Globus pallidus (tissue), 1 donor: ENCODE data around the gene CARD8.

ENCODE experiments used
- DNase-seq: peaks from one replicate; pipeline ENCODE4 v3.0.0-alpha.2; 2015; ENCODE audit warnings: low spot score

CARD8 gene

GRCh38 chr19:48206397-48207093 is 49.2 kb downstream of the CARD8 start:
- no peak for DNase-seq

DNA sequence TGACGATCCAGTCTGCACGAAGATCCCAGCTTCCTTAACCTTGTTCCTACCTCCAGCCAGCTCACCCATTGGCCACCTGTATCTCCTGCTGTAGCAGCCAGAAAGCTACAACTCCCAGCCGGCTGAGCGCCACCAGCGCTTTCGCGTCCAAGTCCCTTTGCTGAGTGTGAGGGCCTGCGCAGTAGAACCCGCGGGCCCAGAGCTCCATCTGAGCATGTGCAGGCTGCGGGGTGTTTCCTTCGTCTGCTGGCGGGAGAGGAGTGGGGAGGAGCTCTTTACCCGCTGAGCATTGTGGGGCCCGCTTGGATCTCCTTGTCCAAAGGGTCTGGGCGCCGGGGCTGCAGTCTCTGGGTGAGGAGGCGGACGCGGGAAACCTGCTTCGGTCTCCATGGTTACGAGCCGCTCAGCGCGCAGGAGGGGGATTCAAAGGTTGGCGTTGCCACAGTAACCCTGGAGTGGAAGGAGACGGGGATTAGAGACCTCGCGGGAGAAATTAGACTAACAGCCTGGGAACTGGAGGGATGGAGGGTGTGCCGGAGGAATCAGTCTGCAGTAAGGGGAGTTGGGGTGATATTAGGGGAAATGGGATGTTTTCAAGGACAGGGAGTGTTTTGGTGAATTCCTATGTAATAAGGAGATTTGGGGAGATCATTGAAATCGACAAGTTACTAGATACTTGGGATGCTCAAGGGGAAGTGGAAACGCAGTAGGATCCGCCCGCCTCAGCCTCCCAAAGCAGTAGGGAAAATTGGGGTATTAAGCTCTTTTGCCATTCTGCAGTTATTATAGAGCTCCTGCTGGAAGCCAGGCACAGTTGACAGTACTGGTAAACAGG is 51.7 kb downstream of the CARD8 start:
- peak; percentile 97 for DNase-seq

GRCh38 chr19:48203222-48203793 is 52.4 kb downstream of the CARD8 start:
- no peak for DNase-seq

DNA sequence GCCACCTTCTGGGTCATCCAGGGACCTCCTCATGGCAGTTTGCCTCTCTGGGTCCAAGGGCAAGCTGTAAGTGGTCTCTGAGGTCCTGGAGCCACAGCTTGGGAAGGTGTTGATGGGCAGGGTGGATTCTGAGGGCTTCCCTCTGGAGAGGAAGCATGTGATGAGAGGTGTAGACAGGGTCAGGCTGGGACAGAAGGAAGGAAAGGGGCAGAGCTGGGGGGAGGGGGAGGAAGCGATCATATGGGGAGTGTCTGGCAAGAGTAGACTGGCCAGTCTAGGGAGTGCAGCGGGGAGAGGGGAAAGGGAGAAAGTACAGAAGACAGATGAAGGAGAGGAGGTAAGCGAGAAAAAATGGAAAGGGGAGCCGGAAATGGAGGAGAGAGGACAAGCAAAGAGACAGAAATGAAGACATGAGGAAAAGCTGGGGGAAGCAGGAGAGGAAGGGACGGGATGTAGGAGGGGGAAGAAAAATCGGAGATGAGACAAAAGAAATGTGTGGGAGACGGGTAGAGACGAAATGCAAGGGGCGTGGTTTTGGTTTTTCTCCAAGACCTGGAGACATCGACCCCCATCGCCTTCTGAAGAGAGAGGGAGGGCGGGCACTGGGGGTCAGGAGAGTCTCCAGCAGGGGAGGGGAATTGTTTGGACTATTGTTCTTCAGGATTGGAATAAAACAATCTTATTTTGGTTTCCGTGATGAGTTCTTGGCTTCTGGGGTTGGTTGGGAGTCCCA is 58.6 kb downstream of the CARD8 start:
- no peak for DNase-seq

DNA sequence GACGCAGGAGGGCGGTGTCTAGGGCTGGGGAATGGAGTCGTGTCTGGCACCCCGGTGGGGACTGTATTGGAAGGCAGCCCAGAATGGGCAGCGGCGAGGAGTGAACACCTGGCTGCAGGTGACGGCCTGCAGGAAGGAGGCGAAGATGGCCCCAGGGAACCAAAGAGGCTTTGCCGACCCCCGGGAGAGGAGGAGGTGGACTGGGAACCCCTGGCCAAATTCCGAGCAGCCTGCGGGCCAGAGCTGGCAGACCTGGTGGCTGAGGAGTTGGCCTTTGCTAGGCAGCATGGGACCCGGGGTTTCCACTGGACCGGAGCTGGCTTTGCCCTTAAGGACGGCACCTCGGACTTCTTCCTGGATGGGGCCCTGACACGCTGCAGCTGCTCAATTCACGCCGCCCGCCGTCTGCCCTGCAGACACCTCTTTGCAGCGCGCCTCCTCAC is 59.4 kb downstream of the CARD8 start:
- DNase-seq, result no peak

DNA sequence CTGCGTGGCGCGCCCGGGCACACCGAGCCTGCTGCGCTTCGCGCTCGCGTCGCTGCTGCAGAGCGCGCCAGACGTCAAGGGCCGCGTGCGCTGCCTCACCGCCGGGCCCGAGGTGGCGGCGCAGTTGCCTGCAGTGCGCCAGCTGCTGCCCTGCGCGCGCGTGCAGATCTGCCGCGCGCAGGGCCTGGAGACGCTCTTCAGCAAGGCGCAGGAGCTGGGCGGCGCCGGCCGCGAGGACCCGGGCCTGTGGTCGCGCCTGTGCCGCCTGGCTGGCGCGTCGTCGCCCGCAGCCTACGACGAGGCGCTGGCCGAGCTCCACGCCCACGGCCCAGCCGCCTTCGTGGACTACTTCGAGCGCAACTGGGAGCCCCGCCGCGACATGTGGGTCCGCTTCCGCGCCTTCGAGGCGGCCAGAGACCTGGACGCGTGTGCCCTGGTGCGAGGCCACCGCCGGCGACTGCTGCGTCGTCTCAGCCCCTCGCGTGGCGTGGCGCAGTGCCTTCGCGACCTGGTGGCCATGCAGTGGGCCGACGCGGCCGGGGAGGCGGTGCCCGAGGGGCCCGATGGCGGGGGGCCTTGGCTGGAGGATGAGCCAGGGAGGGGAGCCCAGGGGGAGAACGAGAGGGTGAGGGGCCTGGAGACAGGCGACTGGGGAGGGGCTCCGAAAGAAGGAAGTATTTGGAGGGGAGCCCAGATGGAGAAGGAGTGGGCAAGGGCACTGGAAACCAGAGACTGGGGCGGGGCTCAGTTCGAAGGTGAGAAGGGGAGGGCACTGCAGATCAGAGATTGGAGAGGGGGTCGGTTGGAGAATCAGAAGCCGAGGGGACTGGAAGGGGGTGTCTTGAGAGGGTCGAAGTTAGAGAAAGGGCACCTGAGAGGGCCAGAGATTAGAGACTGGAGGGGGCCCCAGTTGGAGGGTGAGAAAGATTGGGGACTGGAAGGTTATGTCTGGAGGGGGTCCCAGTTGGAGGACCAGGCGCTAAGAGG is 60.6 kb downstream of the CARD8 start:
- DNase-seq, result no peak

DNA sequence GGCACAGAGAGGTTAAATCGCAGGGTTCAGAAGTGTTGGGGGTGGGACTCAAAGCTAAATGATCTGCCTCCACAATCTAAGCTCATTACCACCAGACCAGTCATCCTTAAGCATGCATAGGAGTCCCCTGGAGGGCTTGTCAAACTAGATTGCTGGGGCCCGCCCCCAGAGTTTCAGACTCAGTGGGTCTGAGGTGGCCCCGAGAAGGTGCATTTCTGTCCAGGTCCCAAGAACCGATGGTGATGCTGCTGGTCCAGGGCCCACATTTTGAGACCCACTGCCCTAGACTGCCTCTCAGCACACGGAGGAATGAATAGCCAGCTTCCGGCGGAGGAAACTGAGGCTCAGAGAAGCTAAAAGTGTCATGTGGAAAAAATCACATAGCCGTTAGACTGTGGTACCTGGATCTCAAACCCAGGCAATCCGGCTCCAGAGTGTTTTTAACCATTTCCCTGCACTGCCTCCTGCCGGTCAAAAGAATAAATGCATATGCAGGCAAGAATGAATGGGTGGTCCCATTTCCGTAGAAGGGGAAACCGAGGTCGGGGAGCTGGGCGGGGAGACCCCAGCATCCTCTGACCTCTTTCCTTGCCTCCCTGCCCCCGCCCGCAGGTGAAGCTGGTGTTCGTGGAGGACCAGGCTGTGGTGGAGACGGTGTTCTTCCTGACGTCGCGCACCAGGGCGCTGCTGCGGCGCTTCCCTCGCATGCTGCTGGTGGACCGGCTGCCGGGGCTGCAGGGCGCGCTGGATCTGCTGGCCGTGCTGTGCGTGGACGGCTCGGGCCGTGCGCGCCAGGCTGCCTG is 61.5 kb downstream of the CARD8 start:
- DNase-seq, result no peak

- DNase-seq, result peak; percentile 40
These were observed 63.0 kb downstream of the CARD8 start for GRCh38 chr19:48192750-48193149.

DNA sequence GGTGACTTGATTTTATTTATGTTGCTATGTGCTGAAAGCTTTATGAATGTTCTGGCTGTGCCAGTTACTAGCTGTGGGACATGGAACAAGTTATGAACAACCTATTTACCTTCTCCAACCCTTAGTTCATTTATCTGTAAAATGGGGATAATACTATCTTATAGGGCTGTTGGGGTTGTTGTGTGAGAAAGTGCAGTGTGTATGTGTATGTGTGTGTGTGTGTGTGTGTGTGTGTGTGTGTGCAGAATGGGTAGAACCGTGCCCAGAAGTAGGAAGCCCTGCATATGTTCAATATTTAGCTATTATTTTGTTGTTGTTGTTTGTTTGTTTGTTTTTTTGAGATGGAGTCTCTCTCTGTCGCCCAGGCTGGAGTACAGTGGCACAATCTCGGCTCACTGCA is 64.8 kb downstream of the CARD8 start:
- no peak for DNase-seq

GRCh38 chr19:48190288-48190884 is 65.3 kb downstream of the CARD8 start:
- peak; percentile 61 for DNase-seq

DNA sequence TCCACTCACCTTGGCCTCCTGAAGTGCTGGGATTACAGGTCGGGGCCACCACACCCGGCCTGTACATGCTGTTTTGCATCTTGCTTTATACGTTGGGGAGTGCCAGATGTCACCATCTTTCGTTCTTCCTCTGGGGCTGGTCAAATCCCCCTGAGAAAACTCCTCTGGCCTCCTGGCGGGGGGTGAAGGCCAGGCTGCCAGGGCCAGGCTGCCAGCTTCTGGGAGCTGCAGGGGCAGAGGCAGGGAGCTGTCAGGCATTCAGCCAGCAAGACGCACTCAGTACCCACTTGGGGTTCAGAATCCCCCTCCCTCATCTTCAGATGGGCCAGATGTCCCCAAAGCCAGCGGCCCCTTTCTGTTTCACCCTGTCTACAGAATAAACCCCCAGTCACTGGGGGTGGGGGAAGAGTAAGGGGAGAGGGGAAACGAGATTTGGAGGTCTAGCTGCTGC is 69.1 kb downstream of the CARD8 start:
- no peak for DNase-seq

GRCh38 chr19:48186015-48186414 is 69.7 kb downstream of the CARD8 start:
- no peak for DNase-seq

DNA sequence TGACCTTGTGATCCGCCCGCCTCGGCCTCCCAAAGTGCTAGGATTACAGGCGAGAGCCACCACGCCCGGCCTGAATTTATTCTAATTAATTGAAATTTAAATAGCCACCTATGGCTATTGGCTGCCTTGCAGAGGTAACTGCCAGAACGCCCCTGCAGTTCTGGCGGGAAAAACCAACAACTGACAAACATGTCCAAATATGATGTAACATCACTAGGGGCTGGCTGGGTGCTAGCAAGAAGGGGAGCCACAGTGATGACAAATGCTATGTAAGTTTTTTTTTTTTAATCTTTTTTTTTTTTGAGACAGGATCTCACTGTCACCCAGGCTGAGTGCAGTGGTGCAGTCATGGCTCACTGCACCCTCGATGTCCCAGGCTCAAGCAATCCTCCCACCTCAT is 72.4 kb downstream of the CARD8 start:
- DNase-seq, result no peak

DNA sequence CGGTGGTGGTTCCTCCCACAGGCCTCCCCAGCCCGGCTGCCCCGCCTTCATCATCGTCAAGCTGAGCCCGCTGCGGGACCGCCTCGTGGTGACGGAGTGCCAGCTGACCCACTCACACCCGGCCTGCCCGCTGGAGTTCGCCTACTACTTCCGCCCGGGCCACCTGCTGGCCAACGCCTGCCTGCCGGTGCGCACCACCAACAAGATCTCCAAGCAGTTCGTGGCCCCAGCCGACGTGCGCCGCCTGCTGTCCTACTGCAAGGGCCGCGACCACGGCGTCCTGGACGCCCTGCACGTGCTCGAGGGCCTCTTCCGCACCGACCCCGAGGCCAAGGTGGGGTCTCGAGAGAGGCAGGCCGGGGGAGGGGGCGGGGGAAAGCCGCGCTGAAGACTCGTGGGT is 73.3 kb downstream of the CARD8 start:
- DNase-seq, result no peak

- DNase-seq, result no peak
These were observed 74.2 kb downstream of the CARD8 start for GRCh38 chr19:48181505-48181904.

- DNase-seq, result no peak
These were observed 79.5 kb downstream of the CARD8 start for GRCh38 chr19:48176226-48176625.

- DNase-seq, result no peak
These were observed 80.1 kb downstream of the CARD8 start for GRCh38 chr19:48175578-48175977.

DNA sequence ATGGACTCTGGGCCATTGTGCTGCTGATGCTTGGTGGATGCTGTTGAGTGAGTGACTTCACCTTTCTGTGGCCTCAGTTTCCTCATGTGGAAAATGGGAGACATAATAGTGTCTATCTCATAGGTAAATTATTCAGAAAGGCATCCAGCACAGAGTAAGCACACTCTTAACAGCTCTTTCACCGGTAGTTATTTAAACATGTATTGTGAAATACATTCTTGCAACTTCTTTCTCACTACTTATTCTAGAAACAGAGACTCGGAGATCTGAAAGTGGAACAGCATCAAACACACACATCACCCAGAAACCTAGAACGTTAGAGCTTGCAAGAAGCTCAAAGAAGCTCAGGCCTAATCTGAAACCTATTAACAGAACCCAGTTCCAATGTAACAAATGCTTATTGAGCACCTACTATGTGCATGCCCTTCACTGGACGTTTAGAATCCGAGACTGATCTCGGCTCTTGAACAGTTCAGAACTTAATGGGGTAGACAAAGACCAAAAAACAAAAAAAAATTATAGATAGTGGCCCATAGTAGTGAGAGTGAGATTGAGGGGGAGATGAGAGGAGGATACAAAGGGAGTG is 81.2 kb downstream of the CARD8 start:
- DNase-seq, result no peak

GRCh38 chr19:48171710-48172109 is 84.0 kb downstream of the CARD8 start:
- no peak for DNase-seq
